ENCODE measurements around the gene RAB24. TPM values are rescaled to one million over a fixed set of nuclear protein-coding genes. Genes with fewer than 3 reads are reported as not detected.

The RAB24 gene
- total RNA-seq, 4 donors from 2014 or later = 20.0 to 35.4 (median 31.1) TPM

DNA sequence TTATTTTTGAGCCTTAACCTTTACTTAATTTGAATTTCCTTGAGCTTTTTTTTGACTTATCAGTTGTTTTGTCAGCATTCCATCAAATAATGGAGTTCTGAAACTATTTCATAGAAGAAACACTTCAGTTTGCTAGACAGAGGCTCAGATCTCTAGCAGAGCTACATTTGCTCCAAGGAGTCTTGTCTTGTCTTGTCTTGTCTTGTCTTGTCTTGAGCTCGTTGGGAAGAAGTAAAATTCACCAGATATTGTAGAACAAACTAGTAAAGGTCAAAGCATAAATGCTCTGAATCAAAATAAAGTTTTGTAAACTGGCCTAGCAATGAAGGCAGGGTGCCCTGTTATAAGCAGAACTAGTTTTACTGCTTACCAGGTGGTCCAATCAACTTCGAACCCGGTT lies 33.5 kb downstream of the RAB24 start:
- no peaks in the 10 kb centered on the region for H3K9me3 ChIP-seq
- 97% methylated on average over 3 of the region's 3 CpGs for WGBS
- no peak for DNase-seq (ENCODE audit: extremely low spot score)
- H3K4me3 ChIP-seq = no peak overlapping the region
- H3K27me3 ChIP-seq = no peaks in the 10 kb centered on the region
- peaks cover 0 to 1% (median 0%) of the 10 kb centered on the region in 4 donors for H3K4me1 ChIP-seq
- no peak overlapping the region for H3K27ac ChIP-seq (replicated peaks in 1 of 4)
- intact Hi-C loops (cut with DNase I) = no loop called here
- H3K36me3 ChIP-seq = peaks cover 53 to 93% (median 82%) of the 10 kb centered on the region in 4 donors
- TF ChIP-seq POLR2A (IDR thresholded peaks at IDR 0.05; ENCODE audit: low read depth) = no peak
- TF ChIP-seq POLR2AphosphoS5 (IDR thresholded peaks at IDR 0.05) = no peak
- TF ChIP-seq, protein P1, sequence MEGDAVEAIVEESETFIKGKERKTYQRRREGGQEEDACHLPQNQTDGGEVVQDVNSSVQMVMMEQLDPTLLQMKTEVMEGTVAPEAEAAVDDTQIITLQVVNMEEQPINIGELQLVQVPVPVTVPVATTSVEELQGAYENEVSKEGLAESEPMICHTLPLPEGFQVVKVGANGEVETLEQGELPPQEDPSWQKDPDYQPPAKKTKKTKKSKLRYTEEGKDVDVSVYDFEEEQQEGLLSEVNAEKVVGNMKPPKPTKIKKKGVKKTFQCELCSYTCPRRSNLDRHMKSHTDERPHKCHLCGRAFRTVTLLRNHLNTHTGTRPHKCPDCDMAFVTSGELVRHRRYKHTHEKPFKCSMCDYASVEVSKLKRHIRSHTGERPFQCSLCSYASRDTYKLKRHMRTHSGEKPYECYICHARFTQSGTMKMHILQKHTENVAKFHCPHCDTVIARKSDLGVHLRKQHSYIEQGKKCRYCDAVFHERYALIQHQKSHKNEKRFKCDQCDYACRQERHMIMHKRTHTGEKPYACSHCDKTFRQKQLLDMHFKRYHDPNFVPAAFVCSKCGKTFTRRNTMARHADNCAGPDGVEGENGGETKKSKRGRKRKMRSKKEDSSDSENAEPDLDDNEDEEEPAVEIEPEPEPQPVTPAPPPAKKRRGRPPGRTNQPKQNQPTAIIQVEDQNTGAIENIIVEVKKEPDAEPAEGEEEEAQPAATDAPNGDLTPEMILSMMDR (IDR thresholded peaks at IDR 0.05) = no peak
- no peak for TF ChIP-seq EP300 (IDR thresholded peaks at IDR 0.05)

DNA sequence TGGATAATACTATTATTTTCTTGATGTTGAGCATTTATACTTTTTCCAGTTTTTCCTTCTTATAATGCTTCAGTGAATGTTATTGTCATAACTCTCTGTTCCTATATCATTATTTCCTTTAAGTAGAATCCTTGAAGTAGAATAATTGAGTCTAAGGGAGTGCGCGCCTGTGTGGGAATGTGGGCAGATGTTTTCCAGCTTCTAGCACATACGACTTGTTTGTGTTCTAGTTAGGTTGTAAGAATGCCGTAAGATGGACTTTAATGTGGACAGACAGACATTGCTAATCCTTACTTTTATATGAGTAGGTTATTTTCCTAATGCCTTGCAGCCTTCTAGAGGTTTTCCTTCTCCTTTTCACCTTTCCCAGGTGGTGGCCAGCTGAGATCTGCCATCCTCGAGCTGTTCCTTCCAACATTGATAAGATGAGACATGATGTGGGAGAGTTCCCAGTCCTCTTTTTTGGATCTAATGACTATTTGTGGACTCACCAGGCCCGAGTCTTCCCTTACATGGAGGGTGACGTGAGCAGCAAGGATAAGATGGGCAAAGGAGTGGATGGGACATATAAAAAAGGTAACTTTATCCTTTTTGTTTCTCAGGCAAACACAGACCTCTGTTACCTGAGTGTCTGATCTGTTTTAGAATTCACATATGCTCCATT lies 34.2 kb downstream of the RAB24 start:
- no peaks in the 10 kb centered on the region for H3K27me3 ChIP-seq
- peaks cover 47 to 92% (median 79%) of the 10 kb centered on the region in 4 donors for H3K36me3 ChIP-seq
- peaks cover 0 to 3% (median 0%) of the 10 kb centered on the region in 4 donors for H3K4me1 ChIP-seq
- intact Hi-C loops (cut with DNase I) = no loop called here
- H3K9me3 ChIP-seq = no peaks in the 10 kb centered on the region
- H3K27ac ChIP-seq (replicated peaks in 1 of 4) = no peak overlapping the region
- H3K4me3 ChIP-seq = no peak overlapping the region
- DNase-seq (ENCODE audit: extremely low spot score) = no peak
- TF ChIP-seq, protein P1 (IDR thresholded peaks at IDR 0.05) = no peak
- no peak for TF ChIP-seq POLR2AphosphoS5 (IDR thresholded peaks at IDR 0.05)
- TF ChIP-seq EP300 (IDR thresholded peaks at IDR 0.05) = no peak
- TF ChIP-seq POLR2A (IDR thresholded peaks at IDR 0.05; ENCODE audit: low read depth) = no peak
- 94% methylated on average over 7 of the region's 7 CpGs for WGBS

DNA sequence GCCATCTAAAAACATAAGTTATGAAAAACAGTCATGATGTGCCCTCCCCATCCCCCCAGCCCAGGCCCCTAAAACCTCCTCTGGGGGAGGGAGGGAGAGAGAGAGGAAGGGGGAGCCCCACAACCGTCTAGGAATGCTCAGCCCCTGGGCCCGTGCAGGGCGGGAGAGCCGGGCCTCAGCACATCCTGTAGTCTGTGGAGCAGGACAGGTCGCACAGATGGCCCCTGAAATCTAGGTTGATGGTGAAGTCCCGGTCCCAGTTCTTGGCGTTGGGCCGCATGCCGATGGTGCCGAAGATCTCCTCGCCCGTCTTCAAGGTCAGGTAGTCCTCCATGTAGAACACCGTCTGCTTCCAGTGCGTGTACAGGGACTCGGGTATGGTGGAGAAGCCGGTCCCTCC lies 38.1 kb downstream of the RAB24 start:
- no peak for DNase-seq (ENCODE audit: extremely low spot score)
- WGBS = 91% methylated on average over 16 of the region's 16 CpGs
- no peak for TF ChIP-seq POLR2AphosphoS5 (IDR thresholded peaks at IDR 0.05)
- no peak for TF ChIP-seq EP300 (IDR thresholded peaks at IDR 0.05)
- no peak for TF ChIP-seq POLR2A (IDR thresholded peaks at IDR 0.05; ENCODE audit: low read depth)
- TF ChIP-seq, protein P1 (IDR thresholded peaks at IDR 0.05) = no peak
- H3K9me3 ChIP-seq = no peaks in the 10 kb centered on the region
- H3K4me1 ChIP-seq = peaks cover 0 to 3% (median 0%) of the 10 kb centered on the region in 4 donors
- H3K27me3 ChIP-seq = no peaks in the 10 kb centered on the region
- H3K36me3 ChIP-seq = peaks cover 38 to 97% (median 73%) of the 10 kb centered on the region in 4 donors
- intact Hi-C loops (cut with DNase I) = no loop called here
- H3K27ac ChIP-seq (replicated peaks in 1 of 4) = no peak overlapping the region
- no peak overlapping the region for H3K4me3 ChIP-seq

DNA sequence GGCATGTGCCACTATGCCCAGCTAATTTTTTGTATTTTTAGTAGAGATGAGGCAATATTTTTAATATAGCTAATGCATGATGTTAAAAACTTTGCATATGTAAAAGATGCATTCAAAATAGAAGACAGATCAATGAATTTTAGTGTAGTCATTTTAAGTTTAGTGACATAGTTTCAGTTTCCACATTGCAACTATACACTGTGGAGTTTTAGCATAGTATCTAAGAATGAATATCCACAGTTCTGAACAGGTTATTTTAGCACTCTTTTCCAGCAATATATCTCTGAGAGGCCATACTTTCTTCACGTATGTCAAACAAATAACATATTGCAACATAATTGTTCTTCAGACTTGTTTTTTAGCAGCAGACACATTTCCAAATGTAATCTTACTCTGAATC lies 39.3 kb downstream of the RAB24 start:
- 6% methylated on average over 1 of the region's 1 CpG for WGBS
- H3K9me3 ChIP-seq = no peaks in the 10 kb centered on the region
- no peak overlapping the region for H3K27ac ChIP-seq (replicated peaks in 1 of 4)
- DNase-seq (ENCODE audit: extremely low spot score) = no peak
- H3K27me3 ChIP-seq = no peaks in the 10 kb centered on the region
- no peak for TF ChIP-seq EP300 (IDR thresholded peaks at IDR 0.05)
- TF ChIP-seq POLR2A (IDR thresholded peaks at IDR 0.05; ENCODE audit: low read depth) = no peak
- TF ChIP-seq, protein P1 (IDR thresholded peaks at IDR 0.05) = no peak
- no peak for TF ChIP-seq POLR2AphosphoS5 (IDR thresholded peaks at IDR 0.05)
- H3K36me3 ChIP-seq = peaks cover 36 to 97% (median 73%) of the 10 kb centered on the region in 4 donors
- H3K4me1 ChIP-seq = peaks cover 0 to 3% (median 0%) of the 10 kb centered on the region in 4 donors
- intact Hi-C loops (cut with DNase I) = no loop called here
- no peak overlapping the region for H3K4me3 ChIP-seq

All from esophagus muscularis mucosa (tissue), 4 donors.